Activated CD4-positive, alpha-beta T cell treated with anti-CD3 and anti-CD28 coated beads, Interleukin-2, Interleukin-6, amounts not matched to agents 100 ng/mL and 50 ng/mL, durations not matched to agents 16 hours and 8 hours (primary cell): Measurements from ENCODE around the gene PRF1.

Source experiments
- DNase-seq: peaks from one replicate; pipeline ENCODE4 v3.0.0-alpha.2; 2020

PRF1 gene

DNA sequence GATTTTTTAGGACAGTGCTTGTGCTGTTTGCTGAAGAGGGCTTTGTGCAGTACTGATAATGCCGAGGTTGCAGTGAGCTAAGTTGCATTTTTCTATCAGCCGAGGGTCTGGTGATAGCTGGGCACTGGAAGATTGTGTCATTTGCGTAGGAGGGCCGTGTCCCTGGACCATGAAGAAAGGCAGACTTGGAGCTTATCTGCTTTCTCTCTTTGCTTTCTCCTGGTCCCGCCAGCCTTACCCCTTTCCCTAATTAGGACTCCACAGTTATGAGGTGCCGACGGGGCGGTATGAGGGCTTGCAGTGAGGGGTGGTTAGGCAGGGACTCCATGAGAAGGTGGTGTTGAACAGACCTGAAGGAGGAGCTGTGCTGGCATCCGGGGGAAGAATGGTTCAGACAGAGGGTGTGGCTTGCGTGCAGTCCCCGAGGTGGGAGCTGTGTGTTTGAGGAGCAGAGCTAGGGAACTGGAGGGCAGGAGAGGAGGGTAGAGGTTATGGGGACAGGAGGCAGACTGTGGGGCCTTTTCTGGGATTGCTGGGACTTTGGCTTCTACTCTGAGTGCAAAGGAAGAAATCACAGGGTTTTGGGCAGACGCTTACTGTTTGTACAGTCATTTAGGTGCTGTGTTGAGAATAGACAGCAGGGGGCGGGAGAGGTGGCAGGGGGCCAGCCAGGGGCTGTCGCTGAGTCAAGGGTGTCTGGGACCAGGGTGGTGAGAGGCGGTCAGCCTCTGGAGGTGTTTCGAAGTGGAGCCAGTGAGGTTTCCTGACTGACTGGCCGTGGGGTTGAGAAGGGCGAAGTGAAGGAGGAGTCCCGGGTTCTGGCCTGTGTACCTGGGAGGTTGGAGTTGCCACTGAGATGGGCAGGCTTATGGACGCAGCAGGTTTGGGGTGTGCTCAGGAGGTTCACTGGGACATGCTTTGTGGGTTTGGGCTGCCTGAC, 43.4 kb downstream of the PRF1 start:
- peak; percentile 81 for DNase-seq

DNA sequence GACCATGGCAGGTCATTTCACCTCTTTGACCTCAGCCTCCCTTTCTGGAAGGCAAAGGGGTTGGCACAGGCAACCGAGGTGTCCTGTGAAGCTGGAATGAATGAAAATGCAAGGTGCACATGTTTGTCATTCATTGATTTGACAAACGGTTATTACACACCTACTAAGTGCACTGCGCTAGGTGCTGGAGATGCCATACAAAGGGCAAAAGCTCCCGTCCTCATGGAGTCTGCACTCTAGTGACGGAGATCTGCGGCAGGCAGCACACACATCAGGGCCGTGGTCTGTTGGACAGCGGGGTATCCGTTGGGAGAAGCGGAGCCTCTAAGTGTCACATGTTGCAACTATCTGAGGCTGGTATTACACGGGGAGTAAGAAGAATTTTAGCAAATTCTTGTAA, 44.2 kb downstream of the PRF1 start:
- no peak for DNase-seq

DNA sequence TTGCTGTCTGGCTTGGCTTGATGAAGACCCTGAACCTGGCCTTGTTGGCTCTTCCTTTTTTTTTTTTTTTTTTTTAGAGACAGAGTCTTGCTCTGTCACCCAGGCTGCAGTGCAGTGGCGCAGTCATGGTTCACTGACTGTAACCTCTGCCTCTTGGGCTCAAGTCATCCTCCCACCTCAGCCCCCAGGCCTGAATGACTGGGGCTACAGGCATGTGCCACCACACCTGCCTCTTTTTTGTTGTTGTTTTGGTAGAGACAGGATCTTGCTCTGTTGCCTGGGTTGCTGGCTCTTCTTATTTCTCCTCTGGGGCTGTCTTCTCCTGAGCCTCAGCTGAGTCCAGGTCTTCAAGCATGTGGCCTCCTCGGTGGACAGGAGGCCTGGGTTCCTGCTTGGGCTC, 44.7 kb downstream of the PRF1 start:
- DNase-seq: no peak

DNA sequence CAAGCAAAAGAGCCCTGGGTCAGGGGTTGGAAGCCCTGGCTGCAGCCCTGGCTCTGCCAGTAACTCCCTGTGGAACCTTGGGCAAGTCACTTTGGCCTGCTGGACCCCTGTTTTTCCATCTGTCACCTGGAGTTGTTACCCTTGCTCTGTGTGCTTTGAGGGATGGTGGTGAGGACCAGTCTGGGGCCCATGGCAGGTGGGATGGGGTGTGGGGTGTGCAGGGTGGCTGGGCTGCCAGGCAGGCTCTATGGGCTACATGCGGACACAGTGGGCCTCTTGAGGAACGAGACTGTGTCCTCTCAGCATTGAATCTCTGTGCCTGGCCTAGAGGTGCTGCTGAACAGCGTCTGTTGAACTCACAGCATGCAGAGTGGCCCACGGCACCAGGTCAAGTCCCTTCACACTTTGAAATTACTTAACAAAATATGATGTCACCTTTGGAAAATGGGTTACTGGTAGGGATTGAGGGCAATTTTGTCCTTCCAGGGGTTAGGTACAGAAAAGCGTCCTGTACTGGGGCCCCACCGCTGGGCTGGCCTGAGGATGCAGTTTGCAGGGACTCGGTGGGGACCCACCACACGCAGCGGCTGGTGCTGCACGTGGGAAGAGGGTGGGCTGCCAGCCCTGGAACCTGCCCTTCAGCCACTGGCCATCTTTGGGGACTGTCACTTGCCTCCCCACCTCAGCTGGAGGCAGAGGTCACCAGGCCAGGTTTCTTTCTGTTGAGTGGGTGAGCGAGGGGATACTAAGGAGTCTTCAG, 45.3 kb downstream of the PRF1 start:
- no peak for DNase-seq

DNA sequence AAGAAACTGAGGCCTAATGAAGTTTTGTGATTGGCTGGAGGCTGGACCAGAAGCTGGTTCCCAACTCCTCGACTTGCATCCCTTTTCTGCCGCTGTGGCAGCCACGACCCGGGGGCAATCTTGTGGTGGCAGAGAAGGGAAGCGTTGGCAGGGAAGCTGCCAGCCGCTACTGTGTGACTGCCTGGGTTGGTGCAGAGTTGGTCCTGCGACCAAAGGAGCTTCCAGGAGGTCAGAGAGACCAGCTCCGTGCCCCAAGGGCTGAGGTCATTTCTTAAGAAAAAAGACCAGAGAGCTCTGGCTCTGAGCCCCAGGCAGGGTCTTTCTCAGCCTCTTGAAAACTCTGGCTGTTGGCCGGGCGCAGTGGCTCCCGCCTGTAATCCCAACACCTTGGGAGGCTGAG, 47.2 kb downstream of the PRF1 start:
- no peak for DNase-seq

DNA sequence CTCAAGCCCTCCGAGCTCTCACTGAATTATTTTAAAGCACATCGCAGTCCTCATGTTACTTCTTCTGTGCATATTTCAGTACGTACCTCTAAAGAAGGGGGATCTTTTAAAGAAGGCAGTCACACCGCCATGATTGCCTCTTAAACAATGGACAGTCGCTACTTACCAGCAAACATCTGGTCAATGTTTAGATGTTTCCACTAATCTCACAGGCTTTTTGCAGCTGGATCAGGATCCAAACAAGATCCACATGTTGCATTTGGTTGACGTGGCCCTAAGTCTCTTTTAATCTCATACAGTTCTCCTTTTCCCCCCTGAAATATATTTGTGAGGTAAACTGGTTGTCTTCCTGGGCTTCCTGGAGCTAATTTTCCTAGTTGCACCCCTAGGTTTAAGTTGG, 50.0 kb downstream of the PRF1 start:
- no peak for DNase-seq

DNA sequence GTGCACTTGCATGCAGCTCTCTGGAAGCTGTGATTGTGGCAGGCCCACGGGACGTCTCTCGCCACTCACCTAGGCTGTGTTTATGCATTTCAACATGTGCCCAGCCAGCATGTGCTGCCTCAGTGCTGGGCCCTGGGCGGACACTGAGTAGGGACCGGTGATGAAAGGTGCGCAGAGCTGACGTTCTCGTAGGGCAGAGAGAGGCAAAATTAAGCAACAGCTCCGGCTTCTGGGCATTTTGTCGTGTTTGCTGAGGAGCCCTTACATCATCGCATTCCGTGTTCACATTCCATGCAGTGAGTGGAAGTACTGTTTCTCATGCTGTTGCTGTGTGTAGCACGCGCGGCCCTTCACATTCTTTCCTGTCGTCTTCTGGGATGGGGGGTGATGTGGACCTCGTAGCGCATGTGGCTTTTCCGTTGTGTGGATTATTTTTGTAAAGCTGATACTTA, 50.5 kb downstream of the PRF1 start:
- DNase-seq: no peak

DNA sequence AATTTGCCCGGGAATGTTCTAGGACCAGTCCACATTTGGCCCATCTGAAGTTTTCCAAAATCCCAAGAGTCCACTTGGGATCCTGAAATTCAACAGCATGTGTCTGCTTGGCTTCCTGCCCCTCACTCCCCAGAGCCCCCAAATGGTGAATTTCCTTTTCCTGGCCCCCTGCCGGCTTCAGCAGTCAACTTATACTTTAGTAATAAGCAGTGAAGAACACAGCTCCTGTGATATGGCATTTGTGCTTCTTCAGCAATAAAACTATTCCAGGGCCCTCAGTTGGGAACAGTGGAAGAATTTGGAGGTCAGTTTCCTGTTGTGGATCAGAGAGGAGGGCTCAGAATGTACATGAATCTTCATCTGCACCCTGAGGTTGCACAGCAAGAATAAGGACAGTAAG, 51.1 kb downstream of the PRF1 start:
- DNase-seq: no peak

DNA sequence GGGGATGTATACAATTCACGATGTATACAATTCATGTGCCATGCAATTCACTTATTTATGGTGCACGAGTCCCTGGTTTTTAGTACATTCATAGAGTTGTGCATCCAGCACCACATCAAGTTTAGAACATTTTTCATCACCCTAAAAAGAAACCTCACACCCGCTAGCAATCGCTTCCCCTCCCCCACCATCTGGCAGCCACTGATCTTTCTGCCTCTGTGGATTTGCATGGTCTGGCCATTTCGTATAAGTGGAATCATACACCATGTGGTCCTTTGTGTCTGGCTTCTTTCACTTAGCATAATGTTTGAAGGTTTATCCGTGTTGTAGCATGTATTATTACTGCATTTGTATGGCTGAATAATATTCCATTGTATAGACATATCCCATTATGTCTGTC, 52.1 kb downstream of the PRF1 start:
- DNase-seq: no peak

DNA sequence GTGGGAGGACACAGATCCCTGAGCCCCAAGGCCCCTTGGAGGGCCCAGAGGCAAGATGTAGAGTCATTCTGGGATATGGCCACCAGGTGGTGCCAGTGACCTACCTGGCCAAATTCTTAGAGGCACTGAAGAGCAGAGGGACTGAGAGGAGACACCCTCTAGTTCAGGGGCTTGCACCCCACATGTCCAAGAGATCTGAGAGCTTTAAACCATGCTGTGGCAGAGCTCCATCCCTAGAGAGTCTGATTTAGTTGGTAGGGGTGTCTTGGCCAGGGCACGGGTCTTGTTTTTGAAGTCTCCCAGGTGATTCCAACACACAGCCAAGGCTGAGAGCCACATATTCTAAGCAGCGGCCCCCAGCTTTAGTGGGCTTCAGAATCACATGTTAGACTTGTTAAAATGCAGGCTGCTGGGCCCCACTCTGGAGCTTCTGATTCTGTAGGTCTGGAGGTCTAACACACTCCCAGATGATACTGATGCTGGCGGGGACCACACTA, 52.5 kb downstream of the PRF1 start:
- peak; percentile 77 for DNase-seq

DNA sequence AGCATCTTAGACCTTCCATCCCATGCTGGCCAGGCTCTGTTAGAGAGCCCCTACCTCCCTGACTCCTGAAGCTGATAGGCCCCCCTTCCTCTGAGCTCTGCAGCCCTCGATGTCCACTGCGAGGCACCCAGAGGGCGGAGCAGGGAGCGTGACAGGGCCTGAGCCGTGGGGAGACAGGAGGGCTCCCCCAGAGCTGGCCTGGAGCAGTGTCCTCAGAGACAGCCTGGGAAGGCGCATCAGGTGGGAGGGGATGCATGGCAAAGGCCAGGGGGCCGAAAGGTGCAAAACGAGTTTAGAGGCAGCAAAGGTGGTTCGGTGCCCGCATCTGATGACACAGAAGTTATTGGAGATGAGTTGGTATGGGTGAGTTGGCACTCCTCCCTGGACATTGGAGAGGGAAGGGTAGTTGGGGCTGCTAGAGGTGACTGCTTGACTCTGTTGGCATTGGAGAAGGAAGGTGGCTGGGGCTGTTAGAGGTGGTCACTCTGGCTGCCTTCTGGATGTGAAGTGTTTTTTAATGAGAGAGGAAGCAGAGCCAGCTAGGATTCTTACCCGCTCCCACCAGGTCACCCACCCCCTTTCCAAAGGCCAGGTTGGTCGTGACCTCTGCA, 53.1 kb downstream of the PRF1 start:
- DNase-seq: no peak
